Measurements from ENCODE around the gene LKAAEAR1. TPM values are rescaled to one million over a fixed set of nuclear protein-coding genes. Genes with fewer than 3 reads are reported as not detected.

The LKAAEAR1 gene
- total and polyA plus RNA-seq, 3 experiments from 2014 or later, result 0.29 to 1.2 (median 0.39) TPM

GRCh38 chr20:64098471-64099013 lies 14.3 kb upstream of the LKAAEAR1 start:
- H3K4me3 Mint-ChIP-seq, result no peak overlapping the region
- no peak overlapping the region for H3K27ac ChIP-seq (ENCODE audit: low read depth, low read length)
- H3K27me3 ChIP-seq (ENCODE audit: insufficient read depth, low read length, poor library complexity, severe bottlenecking), result peaks cover 7% of the 10 kb centered on the region
- no peaks in the 10 kb centered on the region for H3K36me3 ChIP-seq (ENCODE audit: insufficient read depth, low read length)
- peaks cover 0 to 27% (median 11%) of the 10 kb centered on the region in 3 donors for H3K4me1 Mint-ChIP-seq
- no peak overlapping the region for H3K27ac Mint-ChIP-seq
- H3K9me3 Mint-ChIP-seq, result no peaks in the 10 kb centered on the region
- peaks cover 7 to 16% of the 10 kb centered on the region in 2 donors for H3K27me3 Mint-ChIP-seq
- DNase-seq, result no peak
- POLR2A ChIA-PET, result no interaction called here
- H3K36me3 Mint-ChIP-seq, result peaks cover 0 to 2% (median 0%) of the 10 kb centered on the region in 3 donors
- H3K4me1 ChIP-seq (ENCODE audit: insufficient read depth, low read length), result peaks cover 6% of the 10 kb centered on the region
- H3K9me3 ChIP-seq (ENCODE audit: low read length), result no peaks in the 10 kb centered on the region
- CTCF ChIA-PET, result interaction anchor here (1.2 to 2.0 kb wide), 2 partner anchors 15 to 21 kb away, joined by 4 to 8 read pairs; partner anchors contain the start of gene LKAAEAR1
- no peak overlapping the region for H3K4me3 ChIP-seq (ENCODE audit: low read length)

GRCh38 chr20:64096535-64096934 lies 12.3 kb upstream of the LKAAEAR1 start:
- CTCF ChIA-PET, result no interaction called here
- no peak overlapping the region for H3K4me3 Mint-ChIP-seq
- H3K4me1 ChIP-seq (ENCODE audit: insufficient read depth, low read length), result peaks cover 1% of the 10 kb centered on the region

DNA sequence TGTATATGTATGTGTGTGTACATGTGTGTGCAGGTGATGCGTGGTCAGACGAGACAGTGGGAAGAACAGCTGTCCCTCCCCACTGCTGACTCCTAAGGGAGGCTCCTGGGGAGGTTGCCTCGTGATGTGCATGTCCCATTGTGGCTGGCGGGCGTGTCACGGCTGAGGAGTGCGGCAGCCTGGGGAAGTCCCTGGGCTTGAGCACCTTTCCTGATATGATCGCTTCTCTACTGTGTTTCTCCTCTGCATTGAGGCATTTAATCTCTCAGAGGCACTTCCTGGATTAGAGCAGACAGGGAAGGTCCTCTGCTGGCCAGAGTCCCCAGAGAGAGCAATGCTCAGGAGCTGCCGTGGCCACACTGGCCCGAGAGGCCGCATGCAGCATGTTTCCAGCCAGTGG lies 11.7 kb upstream of the LKAAEAR1 start:
- Histone ChIP-seq H3K27ac (ENCODE audit: low read depth, low read length) (no peak overlapping the region), H3K27me3 (ENCODE audit: insufficient read depth, low read length, poor library complexity, severe bottlenecking) (no peaks in the 10 kb centered on the region), H3K9me3 (ENCODE audit: low read length) (no peaks in the 10 kb centered on the region), H3K4me3 (ENCODE audit: low read length) (no peak overlapping the region), H3K36me3 (ENCODE audit: insufficient read depth, low read length) (no peaks in the 10 kb centered on the region), H3K4me1 (ENCODE audit: insufficient read depth, low read length) (no peaks in the 10 kb centered on the region)
- POLR2A ChIA-PET, result no interaction called here
- peaks cover 0 to 2% (median 0%) of the 10 kb centered on the region in 3 donors for H3K36me3 Mint-ChIP-seq
- no peak for DNase-seq
- H3K9me3 Mint-ChIP-seq, result no peaks in the 10 kb centered on the region
- peaks cover 0 to 20% (median 5%) of the 10 kb centered on the region in 3 donors for H3K4me1 Mint-ChIP-seq
- peaks cover 0 to 4% of the 10 kb centered on the region in 2 donors for H3K27me3 Mint-ChIP-seq
- no peak overlapping the region for H3K4me3 Mint-ChIP-seq
- no peak overlapping the region for H3K27ac Mint-ChIP-seq
- CTCF ChIA-PET, result interaction anchor here (1.0 kb wide), 1 partner anchor 58 kb away, joined by 3 read pairs; no protein-coding TSS in a partner anchor

More at GRCh38 chr20:64096535-64096934, 12.3 kb upstream of the LKAAEAR1 start:
- Mint-ChIP-seq H3K9me3 (no peaks in the 10 kb centered on the region), H3K27me3 (peaks cover 0 to 10% of the 10 kb centered on the region in 2 donors), H3K27ac (peak overlapping the region in 2 of 8 donors; percentile 0 to 16), H3K4me1 (peaks cover 0 to 26% (median 10%) of the 10 kb centered on the region in 3 donors), H3K36me3 (peaks cover 0 to 2% (median 0%) of the 10 kb centered on the region in 3 donors)
- no peaks in the 10 kb centered on the region for H3K9me3 ChIP-seq (ENCODE audit: low read length)
- POLR2A ChIA-PET, result no interaction called here
- H3K4me3 ChIP-seq (ENCODE audit: low read length), result no peak overlapping the region
- no peak overlapping the region for H3K27ac ChIP-seq (ENCODE audit: low read depth, low read length)
- no peaks in the 10 kb centered on the region for H3K36me3 ChIP-seq (ENCODE audit: insufficient read depth, low read length)
- H3K27me3 ChIP-seq (ENCODE audit: insufficient read depth, low read length, poor library complexity, severe bottlenecking), result peaks cover 2% of the 10 kb centered on the region
- DNase-seq, result no peak

- H3K4me3 Mint-ChIP-seq, result no peak overlapping the region
- ChIA-PET CTCF (interaction anchor here (1.0 kb wide), 1 partner anchor 57 kb away, joined by 3 read pairs; no protein-coding TSS in a partner anchor), POLR2A (interaction anchor here (0.5 kb wide), 1 partner anchor 26 kb away, joined by 3 read pairs; no protein-coding TSS in a partner anchor)
- no peaks in the 10 kb centered on the region for H3K27me3 ChIP-seq (ENCODE audit: insufficient read depth, low read length, poor library complexity, severe bottlenecking)
- H3K36me3 Mint-ChIP-seq, result peaks cover 0 to 2% (median 0%) of the 10 kb centered on the region in 3 donors
- no peaks in the 10 kb centered on the region for H3K36me3 ChIP-seq (ENCODE audit: insufficient read depth, low read length)
- H3K4me1 Mint-ChIP-seq, result peaks cover 0 to 15% (median 5%) of the 10 kb centered on the region in 3 donors
- no peaks in the 10 kb centered on the region for H3K4me1 ChIP-seq (ENCODE audit: insufficient read depth, low read length)
- H3K4me3 ChIP-seq (ENCODE audit: low read length), result no peak overlapping the region
- H3K27ac Mint-ChIP-seq, result no peak overlapping the region
- H3K27ac ChIP-seq (ENCODE audit: low read depth, low read length), result no peak overlapping the region
- no peaks in the 10 kb centered on the region for H3K9me3 Mint-ChIP-seq
- peaks cover 0 to 3% of the 10 kb centered on the region in 2 donors for H3K27me3 Mint-ChIP-seq
- no peak for DNase-seq
- H3K9me3 ChIP-seq (ENCODE audit: low read length), result no peaks in the 10 kb centered on the region
Observed at GRCh38 chr20:64095455-64095854, 11.3 kb upstream of the LKAAEAR1 start.

DNA sequence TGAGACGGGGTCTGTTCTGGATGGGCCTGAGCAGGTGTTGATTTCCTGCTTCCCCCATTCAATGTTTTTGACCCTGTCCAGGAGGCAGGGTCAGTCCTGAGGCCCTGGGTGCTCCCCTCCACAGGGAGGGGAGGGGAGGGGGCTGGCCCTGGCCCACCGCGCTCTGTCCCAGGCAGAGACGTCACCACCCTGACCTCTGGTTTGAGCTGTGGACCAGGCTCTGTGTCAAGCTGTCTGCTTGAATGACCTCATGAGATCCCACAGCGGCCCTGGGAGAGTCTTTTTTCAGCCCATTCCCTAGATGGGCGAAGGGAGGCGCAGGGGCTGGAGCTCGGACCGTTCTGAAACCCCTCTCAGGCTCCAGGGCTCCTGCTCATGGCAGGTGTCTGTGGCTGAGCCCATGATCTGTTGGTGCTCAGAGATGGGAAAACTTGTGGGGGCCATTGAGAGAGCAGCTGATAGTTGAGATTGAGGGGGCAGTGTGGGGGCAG lies 8.9 kb upstream of the LKAAEAR1 start:
- Mint-ChIP-seq H3K27ac (no peak overlapping the region), H3K9me3 (peaks cover 0 to 2% (median 0%) of the 10 kb centered on the region in 5 donors), H3K4me1 (peaks cover 0 to 7% (median 1%) of the 10 kb centered on the region in 3 donors), H3K36me3 (peaks cover 0 to 2% (median 0%) of the 10 kb centered on the region in 3 donors), H3K4me3 (no peak overlapping the region), H3K27me3 (peaks cover 0 to 3% of the 10 kb centered on the region in 2 donors)
- Histone ChIP-seq H3K27me3 (ENCODE audit: insufficient read depth, low read length, poor library complexity, severe bottlenecking) (no peaks in the 10 kb centered on the region), H3K36me3 (ENCODE audit: insufficient read depth, low read length) (no peaks in the 10 kb centered on the region), H3K4me1 (ENCODE audit: insufficient read depth, low read length) (no peaks in the 10 kb centered on the region), H3K27ac (ENCODE audit: low read depth, low read length) (no peak overlapping the region), H3K9me3 (ENCODE audit: low read length) (no peaks in the 10 kb centered on the region), H3K4me3 (ENCODE audit: low read length) (no peak overlapping the region)
- CTCF ChIA-PET, result no interaction called here
- POLR2A ChIA-PET, result no interaction called here
- no peak for DNase-seq

- Histone ChIP-seq H3K27ac (ENCODE audit: low read depth, low read length) (no peak overlapping the region), H3K4me1 (ENCODE audit: insufficient read depth, low read length) (no peaks in the 10 kb centered on the region), H3K36me3 (ENCODE audit: insufficient read depth, low read length) (no peaks in the 10 kb centered on the region), H3K4me3 (ENCODE audit: low read length) (no peak overlapping the region), H3K27me3 (ENCODE audit: insufficient read depth, low read length, poor library complexity, severe bottlenecking) (no peaks in the 10 kb centered on the region), H3K9me3 (ENCODE audit: low read length) (no peaks in the 10 kb centered on the region)
- peaks cover 0 to 7% (median 1%) of the 10 kb centered on the region in 3 donors for H3K4me1 Mint-ChIP-seq
- H3K36me3 Mint-ChIP-seq, result peaks cover 0 to 2% (median 0%) of the 10 kb centered on the region in 3 donors
- peaks cover 0 to 5% (median 2%) of the 10 kb centered on the region in 5 donors for H3K9me3 Mint-ChIP-seq
- H3K4me3 Mint-ChIP-seq, result no peak overlapping the region
- POLR2A ChIA-PET, result no interaction called here
- no peak for DNase-seq
- CTCF ChIA-PET, result interaction anchor here (1.8 kb wide), 1 partner anchor 53 kb away, joined by 8 read pairs; no protein-coding TSS in a partner anchor
- peaks cover 0 to 3% of the 10 kb centered on the region in 2 donors for H3K27me3 Mint-ChIP-seq
- no peak overlapping the region for H3K27ac Mint-ChIP-seq
Observed at GRCh38 chr20:64092258-64093012, 8.2 kb upstream of the LKAAEAR1 start.

- no peaks in the 10 kb centered on the region for H3K9me3 ChIP-seq (ENCODE audit: low read length)
- no peak overlapping the region for H3K4me3 ChIP-seq (ENCODE audit: low read length)
- no peak overlapping the region for H3K27ac ChIP-seq (ENCODE audit: low read depth, low read length)
- no peak for DNase-seq
- H3K4me1 ChIP-seq (ENCODE audit: insufficient read depth, low read length), result no peaks in the 10 kb centered on the region
- peaks cover 0 to 7% (median 1%) of the 10 kb centered on the region in 3 donors for H3K4me1 Mint-ChIP-seq
- H3K27me3 Mint-ChIP-seq, result peaks cover 0 to 3% of the 10 kb centered on the region in 2 donors
- ChIA-PET CTCF (interaction anchor here (1.5 to 1.8 kb wide), 2 partner anchors 10 to 52 kb away, joined by 3 to 8 read pairs; no protein-coding TSS in a partner anchor), POLR2A (no interaction called here)
- H3K9me3 Mint-ChIP-seq, result peaks cover 0 to 5% (median 2%) of the 10 kb centered on the region in 5 donors
- peaks cover 0 to under 1% (median 0%) of the 10 kb centered on the region in 3 donors for H3K36me3 Mint-ChIP-seq
- peak overlapping the region in 1 of 8 donors; percentile 68 for H3K27ac Mint-ChIP-seq
- H3K36me3 ChIP-seq (ENCODE audit: insufficient read depth, low read length), result no peaks in the 10 kb centered on the region
- H3K27me3 ChIP-seq (ENCODE audit: insufficient read depth, low read length, poor library complexity, severe bottlenecking), result no peaks in the 10 kb centered on the region
- no peak overlapping the region for H3K4me3 Mint-ChIP-seq
Observed at GRCh38 chr20:64091770-64092169, 7.6 kb upstream of the LKAAEAR1 start.
